ENCODE measurements around the gene OR2A2. TPM values are rescaled to one million over a fixed set of nuclear protein-coding genes. Genes with fewer than 3 reads are reported as not detected.

OR2A2 gene
- total RNA-seq, 6 experiments from 2014 or later, result not detected

GRCh38 chr7:144074374-144074773 lies 35.0 kb upstream of the OR2A2 start:
- Histone ChIP-seq H3K27me3 (no peaks in the 10 kb centered on the region), H3K27ac (no peak overlapping the region), H3K9me3 (no peaks in the 10 kb centered on the region), H3K36me3 (no peaks in the 10 kb centered on the region), H3K4me3 (no peak overlapping the region), H3K4me1 (no peaks in the 10 kb centered on the region)
- whole genome bisulfite sequencing (ENCODE audit: insufficient coverage, low coverage, low lambda C conversion rate, missing lambda C conversion rate), result 92% methylated on average over 8 of the region's 8 CpGs
- intact Hi-C loops (cut with DNase I), result no loop called here
- ATAC-seq (no peak), DNase-seq (no peak)
- TF ChIP-seq POLR2A (IDR thresholded peaks at IDR 0.05) (no peak), CTCF (IDR thresholded peaks at IDR 0.05) (no peak)

- no peaks in the 10 kb centered on the region for H3K4me1 ChIP-seq
- no peaks in the 10 kb centered on the region for H3K9me3 ChIP-seq
- DNase-seq (no peak), ATAC-seq (no peak)
- no peaks in the 10 kb centered on the region for H3K36me3 ChIP-seq
- no peak for TF ChIP-seq POLR2A (IDR thresholded peaks at IDR 0.05)
- no peaks in the 10 kb centered on the region for H3K27me3 ChIP-seq
- WGBS (ENCODE audit: insufficient coverage, low coverage, low lambda C conversion rate, missing lambda C conversion rate), result 64% methylated on average over 1 of the region's 2 CpGs
- H3K4me3 ChIP-seq, result no peak within 1 kb of the TSS
- intact Hi-C loops (cut with DNase I), result no loop called here
- H3K27ac ChIP-seq, result no peak within 1 kb of the TSS
These were observed 23.4 kb upstream of the OR2A2 start, which contains the start of gene OR2A12 for GRCh38 chr7:144085978-144086377. TSS of gene OR2A12 (plus strand) at chr7:144086278. CDS start at chr7:144095108, 8,830 bp downstream.

- no peaks in the 10 kb centered on the region for H3K4me1 ChIP-seq
- intact Hi-C loops (cut with DNase I), result no loop called here
- H3K4me3 ChIP-seq, result no peak overlapping the region
- H3K27me3 ChIP-seq, result no peaks in the 10 kb centered on the region
- 60% methylated on average over 4 of the region's 4 CpGs for WGBS (ENCODE audit: insufficient coverage, low coverage, low lambda C conversion rate, missing lambda C conversion rate)
- TF ChIP-seq CTCF (IDR thresholded peaks at IDR 0.05) (no peak), POLR2A (IDR thresholded peaks at IDR 0.05) (no peak)
- H3K27ac ChIP-seq, result no peak overlapping the region
- H3K9me3 ChIP-seq, result no peaks in the 10 kb centered on the region
- no peak for DNase-seq
- no peaks in the 10 kb centered on the region for H3K36me3 ChIP-seq
- no peak for ATAC-seq
These were observed 22.7 kb upstream of the OR2A2 start for GRCh38 chr7:144086730-144087129.

GRCh38 chr7:144087230-144087629 lies 22.2 kb upstream of the OR2A2 start:
- Histone ChIP-seq H3K4me3 (no peak overlapping the region), H3K9me3 (no peaks in the 10 kb centered on the region), H3K4me1 (no peaks in the 10 kb centered on the region), H3K27me3 (no peaks in the 10 kb centered on the region), H3K36me3 (no peaks in the 10 kb centered on the region), H3K27ac (no peak overlapping the region)
- intact Hi-C loops (cut with DNase I), result no loop called here
- DNase-seq (no peak), ATAC-seq (no peak)
- no peak for TF ChIP-seq POLR2A (IDR thresholded peaks at IDR 0.05)
- no peak for TF ChIP-seq CTCF (IDR thresholded peaks at IDR 0.05)
- WGBS (ENCODE audit: insufficient coverage, low coverage, low lambda C conversion rate, missing lambda C conversion rate), result 89% methylated on average over 1 of the region's 1 CpG

- Histone ChIP-seq H3K27me3 (no peaks in the 10 kb centered on the region), H3K36me3 (no peaks in the 10 kb centered on the region), H3K4me3 (no peak overlapping the region), H3K27ac (no peak overlapping the region), H3K9me3 (no peaks in the 10 kb centered on the region), H3K4me1 (no peaks in the 10 kb centered on the region)
- 73% methylated on average over 3 of the region's 3 CpGs for WGBS (ENCODE audit: insufficient coverage, low coverage, low lambda C conversion rate, missing lambda C conversion rate)
- intact Hi-C loops (cut with DNase I), result no loop called here
- no peak for DNase-seq
- TF ChIP-seq POLR2A (IDR thresholded peaks at IDR 0.05), result no peak
- no peak for TF ChIP-seq CTCF (IDR thresholded peaks at IDR 0.05)
- no peak for ATAC-seq
These were observed 18.7 kb upstream of the OR2A2 start for GRCh38 chr7:144090667-144091066.

All from right lobe of liver (tissue), 6 donors.